Measurements from ENCODE around the gene FARS2. TPM values are rescaled to one million over a fixed set of nuclear protein-coding genes. Genes with fewer than 3 reads are reported as not detected.

The FARS2 gene
- total and polyA plus RNA-seq, 5 donors from 2014 or later = 26.9 to 39.7 (median 34.9) TPM

DNA sequence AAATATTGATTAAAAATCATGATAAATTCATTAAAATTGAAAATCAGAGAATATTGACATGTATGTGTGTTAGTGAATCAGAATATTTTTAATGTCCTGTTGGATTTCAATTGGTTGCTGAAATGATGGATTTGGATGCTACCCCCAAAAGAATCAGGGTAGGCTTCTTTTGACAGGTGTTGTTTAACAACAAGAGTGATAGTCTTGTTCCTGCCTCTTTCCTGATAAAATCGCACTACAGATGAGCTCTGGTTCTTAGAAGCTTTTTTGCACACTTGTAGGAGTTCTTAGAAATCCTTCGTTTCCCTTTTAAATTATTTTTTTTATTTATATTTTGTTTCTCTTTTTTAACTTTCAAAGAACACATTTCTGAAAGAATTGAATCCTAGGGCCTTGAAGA is 259.5 kb downstream of the FARS2 start:
- Histone ChIP-seq H3K4me1 (ENCODE audit: control insufficient read depth, insufficient read depth, low read length, poor library complexity, severe bottlenecking) (peaks cover 34% of the 10 kb centered on the region), H3K27ac (ENCODE audit: insufficient read depth, low read length, poor library complexity, severe bottlenecking) (peak overlapping the region; percentile 7), H3K27me3 (ENCODE audit: control insufficient read depth, insufficient read depth, low read length) (no peaks in the 10 kb centered on the region), H3K4me3 (ENCODE audit: low read depth, low read length) (no peak overlapping the region), H3K9me3 (ENCODE audit: control insufficient read depth in 2 of 2, low read length in 2 of 2) (no peaks in the 10 kb centered on the region), H3K36me3 (ENCODE audit: control insufficient read depth, insufficient read depth, low read length) (no peaks in the 10 kb centered on the region)
- no peak for ATAC-seq (ENCODE audit: low read depth in 2 of 2)
- DNase-seq = peak in 1 of 3 donors; percentile 76
- no peak overlapping the region for H3K4me3 Mint-ChIP-seq
- H3K4me1 Mint-ChIP-seq = peaks cover 29 to 54% (median 40%) of the 10 kb centered on the region in 4 donors
- peaks cover 14% of the 10 kb centered on the region for H3K36me3 Mint-ChIP-seq
- no peak overlapping the region for H3K27ac Mint-ChIP-seq
- H3K27me3 Mint-ChIP-seq = no peaks in the 10 kb centered on the region
- peaks cover 0 to 1% (median 0%) of the 10 kb centered on the region in 7 donors for H3K9me3 Mint-ChIP-seq

DNA sequence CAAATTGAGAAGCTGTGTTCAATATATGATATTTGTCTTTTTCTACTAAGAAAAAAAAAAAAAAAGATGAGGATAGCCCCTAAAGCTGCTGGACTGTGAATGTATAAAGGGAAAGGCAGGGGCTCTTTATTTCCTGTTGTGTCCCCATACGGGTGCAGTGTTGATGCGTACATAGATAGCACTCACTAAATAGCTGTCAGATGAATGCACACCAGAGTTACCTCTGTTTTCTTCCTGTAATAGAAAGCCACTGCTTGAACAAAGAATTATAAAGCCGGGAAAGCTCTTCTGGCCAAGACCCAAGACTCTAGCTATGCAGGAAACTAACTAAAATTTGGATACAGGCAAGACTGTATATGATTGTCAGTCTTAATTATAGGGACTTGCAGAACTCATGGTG is 260.0 kb downstream of the FARS2 start:
- Histone ChIP-seq H3K27ac (ENCODE audit: insufficient read depth, low read length, poor library complexity, severe bottlenecking) (peak overlapping the region; percentile 7), H3K27me3 (ENCODE audit: control insufficient read depth, insufficient read depth, low read length) (no peaks in the 10 kb centered on the region), H3K36me3 (ENCODE audit: control insufficient read depth, insufficient read depth, low read length) (no peaks in the 10 kb centered on the region), H3K4me3 (ENCODE audit: low read depth, low read length) (peak overlapping the region; percentile 5), H3K9me3 (ENCODE audit: control insufficient read depth in 2 of 2, low read length in 2 of 2) (no peaks in the 10 kb centered on the region), H3K4me1 (ENCODE audit: control insufficient read depth, insufficient read depth, low read length, poor library complexity, severe bottlenecking) (peaks cover 34% of the 10 kb centered on the region)
- Mint-ChIP-seq H3K4me3 (peak overlapping the region in 2 of 4 donors; percentile 8 to 22), H3K27ac (peak overlapping the region in 2 of 3 donors; percentile 9 to 67), H3K36me3 (peaks cover 15% of the 10 kb centered on the region), H3K4me1 (peaks cover 26 to 50% (median 41%) of the 10 kb centered on the region in 4 donors), H3K9me3 (peaks cover 0 to 1% (median 0%) of the 10 kb centered on the region in 7 donors), H3K27me3 (no peaks in the 10 kb centered on the region)
- ATAC-seq (ENCODE audit: low read depth in 2 of 2) = peak in 1 of 2 donors; percentile 35
- peak in 1 of 3 donors; percentile 69 for DNase-seq

DNA sequence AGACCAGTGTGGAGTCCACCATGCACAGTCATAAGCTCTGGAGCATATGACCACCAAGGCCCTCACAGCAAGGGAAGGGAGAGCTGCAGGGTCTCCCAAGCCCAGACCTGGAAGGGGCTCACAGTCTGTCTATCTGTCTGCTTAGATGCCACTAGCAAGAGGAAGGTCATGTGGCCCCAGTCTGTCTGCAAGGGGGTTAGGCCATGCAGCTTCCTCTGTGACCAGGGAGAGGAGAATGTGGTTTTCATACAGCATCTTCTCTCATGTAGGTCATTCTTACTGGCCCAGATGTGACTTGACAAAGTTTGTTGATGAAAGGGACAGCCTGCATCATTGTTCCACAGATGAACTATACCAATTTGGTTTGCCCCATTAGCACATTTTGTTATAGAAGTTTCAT is 260.8 kb downstream of the FARS2 start:
- peaks cover 23% of the 10 kb centered on the region for H3K36me3 Mint-ChIP-seq
- peaks cover 23 to 46% (median 38%) of the 10 kb centered on the region in 4 donors for H3K4me1 Mint-ChIP-seq
- peak in 1 of 3 donors; percentile 52 for DNase-seq
- peaks cover 0 to 3% (median 0%) of the 10 kb centered on the region in 7 donors for H3K9me3 Mint-ChIP-seq
- Histone ChIP-seq H3K36me3 (ENCODE audit: control insufficient read depth, insufficient read depth, low read length) (no peaks in the 10 kb centered on the region), H3K4me3 (ENCODE audit: low read depth, low read length) (no peak overlapping the region), H3K9me3 (ENCODE audit: control insufficient read depth in 2 of 2, low read length in 2 of 2) (no peaks in the 10 kb centered on the region), H3K27me3 (ENCODE audit: control insufficient read depth, insufficient read depth, low read length) (no peaks in the 10 kb centered on the region), H3K4me1 (ENCODE audit: control insufficient read depth, insufficient read depth, low read length, poor library complexity, severe bottlenecking) (peaks cover 34% of the 10 kb centered on the region), H3K27ac (ENCODE audit: insufficient read depth, low read length, poor library complexity, severe bottlenecking) (no peak overlapping the region)
- no peaks in the 10 kb centered on the region for H3K27me3 Mint-ChIP-seq
- H3K4me3 Mint-ChIP-seq = no peak overlapping the region
- no peak for ATAC-seq (ENCODE audit: low read depth in 2 of 2)
- H3K27ac Mint-ChIP-seq = peak overlapping the region in 1 of 3 donors; percentile 67

DNA sequence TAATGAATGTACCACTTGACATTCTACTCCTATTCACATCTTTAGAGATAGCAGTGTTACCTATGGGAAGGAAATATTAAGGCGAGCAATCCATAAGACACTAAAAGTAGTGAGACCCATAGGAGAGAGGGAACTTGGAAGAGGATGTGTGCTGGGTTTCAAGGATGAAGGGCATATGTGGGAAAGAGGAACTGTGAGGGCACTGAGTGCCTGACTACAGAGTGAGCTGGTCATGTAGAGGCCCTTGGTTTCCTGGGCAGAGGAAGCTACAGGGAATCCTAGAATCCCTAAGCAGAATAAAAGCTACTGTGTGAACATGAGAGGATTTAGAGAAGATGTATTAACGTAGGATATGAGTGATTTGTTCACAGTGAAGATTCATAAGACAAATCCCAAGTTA is 262.8 kb downstream of the FARS2 start:
- DNase-seq (no peak), ATAC-seq (ENCODE audit: low read depth in 2 of 2) (no peak)
- Histone ChIP-seq H3K27me3 (ENCODE audit: control insufficient read depth, insufficient read depth, low read length) (no peaks in the 10 kb centered on the region), H3K27ac (ENCODE audit: insufficient read depth, low read length, poor library complexity, severe bottlenecking) (no peak overlapping the region), H3K4me3 (ENCODE audit: low read depth, low read length) (no peak overlapping the region), H3K4me1 (ENCODE audit: control insufficient read depth, insufficient read depth, low read length, poor library complexity, severe bottlenecking) (peaks cover 23% of the 10 kb centered on the region), H3K9me3 (ENCODE audit: control insufficient read depth in 2 of 2, low read length in 2 of 2) (no peaks in the 10 kb centered on the region), H3K36me3 (ENCODE audit: control insufficient read depth, insufficient read depth, low read length) (no peaks in the 10 kb centered on the region)
- H3K4me3 Mint-ChIP-seq = no peak overlapping the region
- H3K9me3 Mint-ChIP-seq = peaks cover 0 to 3% (median 0%) of the 10 kb centered on the region in 7 donors
- H3K36me3 Mint-ChIP-seq = peaks cover 33% of the 10 kb centered on the region
- peak overlapping the region in 1 of 3 donors; percentile 22 for H3K27ac Mint-ChIP-seq
- H3K27me3 Mint-ChIP-seq = no peaks in the 10 kb centered on the region
- H3K4me1 Mint-ChIP-seq = peaks cover 19 to 34% (median 26%) of the 10 kb centered on the region in 4 donors

DNA sequence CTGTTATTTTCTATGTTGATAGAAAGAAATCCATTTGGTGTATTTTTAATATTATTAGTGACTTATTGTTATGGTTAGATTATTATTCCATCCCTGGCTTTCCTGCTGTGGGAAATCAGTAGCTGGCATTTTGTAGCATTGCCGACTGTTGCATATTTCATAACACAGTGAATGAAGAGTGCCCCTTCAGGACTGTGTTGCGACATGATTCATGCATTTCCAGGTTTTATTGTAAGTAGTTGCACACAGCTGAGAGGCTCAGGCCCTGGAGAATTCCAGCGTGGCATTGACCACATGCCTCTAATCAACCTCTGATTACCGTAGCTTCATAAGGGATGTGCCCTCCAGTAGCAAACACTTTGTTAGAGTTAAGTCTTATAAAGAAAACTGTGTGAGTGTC is 263.9 kb downstream of the FARS2 start:
- peaks cover 18% of the 10 kb centered on the region for H3K4me1 ChIP-seq (ENCODE audit: control insufficient read depth, insufficient read depth, low read length, poor library complexity, severe bottlenecking)
- no peak overlapping the region for H3K27ac Mint-ChIP-seq
- peaks cover 16 to 25% (median 20%) of the 10 kb centered on the region in 4 donors for H3K4me1 Mint-ChIP-seq
- H3K27ac ChIP-seq (ENCODE audit: insufficient read depth, low read length, poor library complexity, severe bottlenecking) = no peak overlapping the region
- H3K9me3 Mint-ChIP-seq = peaks cover 0 to 2% (median 0%) of the 10 kb centered on the region in 7 donors
- H3K27me3 Mint-ChIP-seq = no peaks in the 10 kb centered on the region
- H3K4me3 Mint-ChIP-seq = no peak overlapping the region
- peaks cover 33% of the 10 kb centered on the region for H3K36me3 Mint-ChIP-seq
- H3K36me3 ChIP-seq (ENCODE audit: control insufficient read depth, insufficient read depth, low read length) = no peaks in the 10 kb centered on the region
- no peak overlapping the region for H3K4me3 ChIP-seq (ENCODE audit: low read depth, low read length)
- H3K9me3 ChIP-seq (ENCODE audit: control insufficient read depth in 2 of 2, low read length in 2 of 2) = no peaks in the 10 kb centered on the region
- ATAC-seq (ENCODE audit: low read depth in 2 of 2) (no peak), DNase-seq (no peak)
- no peaks in the 10 kb centered on the region for H3K27me3 ChIP-seq (ENCODE audit: control insufficient read depth, insufficient read depth, low read length)

DNA sequence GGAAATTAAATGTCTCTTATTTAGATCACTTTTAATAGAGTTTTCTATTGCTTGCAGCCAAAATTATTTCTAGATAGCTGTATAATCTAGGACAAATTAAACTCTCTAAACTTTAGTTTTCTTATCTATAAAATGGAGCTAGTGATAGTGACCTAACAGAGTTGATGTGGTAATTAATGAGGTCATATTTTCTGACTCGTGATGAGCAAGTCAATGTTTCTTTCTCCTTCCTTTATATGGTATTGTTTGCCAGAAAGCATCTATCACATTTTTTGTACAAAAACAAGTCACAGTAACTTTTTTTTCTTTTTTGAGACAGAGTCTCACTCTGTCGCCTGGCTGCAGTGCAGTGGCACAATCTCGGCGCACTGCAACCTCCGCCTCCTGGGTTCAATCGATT is 267.7 kb downstream of the FARS2 start:
- no peaks in the 10 kb centered on the region for H3K9me3 ChIP-seq (ENCODE audit: control insufficient read depth in 2 of 2, low read length in 2 of 2)
- peaks cover 7 to 12% (median 9%) of the 10 kb centered on the region in 4 donors for H3K4me1 Mint-ChIP-seq
- no peaks in the 10 kb centered on the region for H3K36me3 ChIP-seq (ENCODE audit: control insufficient read depth, insufficient read depth, low read length)
- H3K9me3 Mint-ChIP-seq = peaks cover 0 to 2% (median 0%) of the 10 kb centered on the region in 7 donors
- H3K4me3 ChIP-seq (ENCODE audit: low read depth, low read length) = no peak overlapping the region
- H3K36me3 Mint-ChIP-seq = peaks cover 36% of the 10 kb centered on the region
- H3K27ac ChIP-seq (ENCODE audit: insufficient read depth, low read length, poor library complexity, severe bottlenecking) = no peak overlapping the region
- ATAC-seq (ENCODE audit: low read depth in 2 of 2) (no peak), DNase-seq (no peak)
- no peaks in the 10 kb centered on the region for H3K27me3 ChIP-seq (ENCODE audit: control insufficient read depth, insufficient read depth, low read length)
- H3K27ac Mint-ChIP-seq = no peak overlapping the region
- H3K4me1 ChIP-seq (ENCODE audit: control insufficient read depth, insufficient read depth, low read length, poor library complexity, severe bottlenecking) = no peaks in the 10 kb centered on the region
- no peaks in the 10 kb centered on the region for H3K27me3 Mint-ChIP-seq
- no peak overlapping the region for H3K4me3 Mint-ChIP-seq

DNA sequence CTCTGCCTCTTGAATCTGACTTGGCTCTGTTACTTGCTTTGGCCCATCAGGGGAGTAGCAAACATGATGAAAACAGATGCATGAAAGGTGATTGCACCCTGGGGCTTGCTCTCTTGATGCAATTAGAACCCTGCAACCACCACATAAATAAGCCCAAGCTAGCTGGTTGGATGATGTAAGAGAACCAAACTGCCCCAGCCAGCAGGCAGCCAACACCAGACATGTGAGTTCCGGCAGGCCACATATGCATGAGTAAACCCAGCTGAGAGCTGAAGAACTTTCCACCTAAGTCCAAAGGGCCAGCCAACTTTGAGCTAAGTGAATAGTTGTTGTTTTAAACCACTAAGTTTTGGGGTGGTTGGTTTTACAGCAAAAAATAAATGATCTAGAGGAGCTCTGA is 268.4 kb downstream of the FARS2 start:
- peaks cover 7 to 12% (median 9%) of the 10 kb centered on the region in 4 donors for H3K4me1 Mint-ChIP-seq
- no peak overlapping the region for H3K4me3 Mint-ChIP-seq
- Histone ChIP-seq H3K4me1 (ENCODE audit: control insufficient read depth, insufficient read depth, low read length, poor library complexity, severe bottlenecking) (no peaks in the 10 kb centered on the region), H3K4me3 (ENCODE audit: low read depth, low read length) (no peak overlapping the region), H3K36me3 (ENCODE audit: control insufficient read depth, insufficient read depth, low read length) (no peaks in the 10 kb centered on the region), H3K9me3 (ENCODE audit: control insufficient read depth in 2 of 2, low read length in 2 of 2) (no peaks in the 10 kb centered on the region), H3K27me3 (ENCODE audit: control insufficient read depth, insufficient read depth, low read length) (no peaks in the 10 kb centered on the region), H3K27ac (ENCODE audit: insufficient read depth, low read length, poor library complexity, severe bottlenecking) (no peak overlapping the region)
- H3K27me3 Mint-ChIP-seq = no peaks in the 10 kb centered on the region
- peaks cover 0 to 2% (median 0%) of the 10 kb centered on the region in 7 donors for H3K9me3 Mint-ChIP-seq
- H3K36me3 Mint-ChIP-seq = peaks cover 41% of the 10 kb centered on the region
- no peak overlapping the region for H3K27ac Mint-ChIP-seq
- ATAC-seq (ENCODE audit: low read depth in 2 of 2) (no peak), DNase-seq (no peak)

DNA sequence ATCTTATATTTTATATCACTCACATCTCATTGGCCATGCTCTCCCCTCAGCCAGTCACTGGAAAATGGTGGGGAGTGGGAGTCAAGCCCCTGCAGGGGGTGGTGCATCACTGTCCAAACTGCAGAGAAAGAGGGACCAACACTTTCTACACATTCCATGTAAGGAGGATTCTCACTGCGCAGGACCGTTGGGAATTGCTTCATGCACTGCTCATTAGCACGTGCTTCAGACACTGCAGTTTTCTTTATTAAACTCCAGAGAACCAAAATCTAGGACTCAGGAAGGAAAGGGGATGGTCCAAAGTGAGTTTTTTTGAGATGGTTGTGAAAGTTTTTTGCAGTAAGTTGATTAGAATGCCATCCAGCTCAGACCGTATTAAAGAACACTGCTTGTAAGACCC is 269.8 kb downstream of the FARS2 start:
- H3K27me3 Mint-ChIP-seq = no peaks in the 10 kb centered on the region
- peaks cover 0 to 15% (median 10%) of the 10 kb centered on the region in 4 donors for H3K4me1 Mint-ChIP-seq
- H3K9me3 Mint-ChIP-seq = peaks cover 0 to 2% (median 0%) of the 10 kb centered on the region in 7 donors
- peaks cover 38% of the 10 kb centered on the region for H3K36me3 Mint-ChIP-seq
- no peak overlapping the region for H3K4me3 Mint-ChIP-seq
- DNase-seq (no peak), ATAC-seq (ENCODE audit: low read depth in 2 of 2) (no peak)
- no peaks in the 10 kb centered on the region for H3K4me1 ChIP-seq (ENCODE audit: control insufficient read depth, insufficient read depth, low read length, poor library complexity, severe bottlenecking)
- H3K27ac Mint-ChIP-seq = no peak overlapping the region
- H3K27me3 ChIP-seq (ENCODE audit: control insufficient read depth, insufficient read depth, low read length) = no peaks in the 10 kb centered on the region
- H3K9me3 ChIP-seq (ENCODE audit: control insufficient read depth in 2 of 2, low read length in 2 of 2) = no peaks in the 10 kb centered on the region
- H3K27ac ChIP-seq (ENCODE audit: insufficient read depth, low read length, poor library complexity, severe bottlenecking) = no peak overlapping the region
- no peaks in the 10 kb centered on the region for H3K36me3 ChIP-seq (ENCODE audit: control insufficient read depth, insufficient read depth, low read length)
- no peak overlapping the region for H3K4me3 ChIP-seq (ENCODE audit: low read depth, low read length)
